ENCODE results near the gene PDE10A.

GRCh38 chr6:165655191-165655590 lies 7.8 kb downstream of the PDE10A start:
- TF ChIP-seq CTCF (IDR thresholded peaks at IDR 0.05; ENCODE audit: low read length) (no peak), EZH2 (IDR thresholded peaks at IDR 0.05; ENCODE audit: borderline replicate concordance, low read length) (no peak)

All from OCI-LY1 (cell line).